H9 (cell line): Measurements from ENCODE around the gene PITRM1. TPM values are rescaled to one million over a fixed set of nuclear protein-coding genes. Genes with fewer than 3 reads are reported as not detected.

Experiments
- DNase-seq: peaks from one replicate; pipeline ENCODE4 v3.0.0-alpha.2; 2017
- H2AFZ ChIP-seq: one replicate; pipeline ENCODE4 v1.6.1; 2013; ENCODE audit warnings: mild to moderate bottlenecking, low read length, control low read depth, moderate library complexity
- H2AK5ac ChIP-seq: 2 replicates; pipeline ENCODE4 v1.6.1; 2013; ENCODE audit warnings: low read length, control low read depth, mixed read lengths; ENCODE audit not compliant: insufficient read length
- H2BK120ac ChIP-seq: one replicate; pipeline ENCODE4 v1.6.1; 2013; ENCODE audit warnings: low read depth, mild to moderate bottlenecking, low read length, control low read depth, inconsistent platforms; ENCODE audit not compliant: poor library complexity, severe bottlenecking
- H2BK12ac ChIP-seq: 2 replicates; pipeline ENCODE4 v1.6.1; 2013; ENCODE audit warnings: low read length, control low read depth, mixed read lengths, low read depth; ENCODE audit not compliant: insufficient read length
- H2BK15ac ChIP-seq: 2 replicates; pipeline ENCODE4 v1.6.1; 2013; ENCODE audit warnings: low read depth, low read length, control low read depth
- H2BK20ac ChIP-seq: one replicate; pipeline ENCODE4 v1.6.1; 2013; ENCODE audit warnings: low read depth, mild to moderate bottlenecking, low read length, control low read depth, inconsistent platforms; ENCODE audit not compliant: poor library complexity, severe bottlenecking
- H2BK5ac ChIP-seq: 2 replicates; pipeline ENCODE4 v1.6.1; 2013; ENCODE audit warnings: low read length, control low read depth, mixed read lengths; ENCODE audit not compliant: insufficient read length
- H3K14ac ChIP-seq: 2 replicates; pipeline ENCODE4 v1.6.1; 2013; ENCODE audit warnings: low read length, control low read depth; ENCODE audit not compliant: insufficient read depth
- H3K18ac ChIP-seq: 2 replicates; pipeline ENCODE4 v1.6.1; 2013; ENCODE audit warnings: low read depth, mild to moderate bottlenecking, mixed read lengths, low read length, control low read depth; ENCODE audit not compliant: insufficient read length
- H3K23ac ChIP-seq: 2 replicates; pipeline ENCODE4 v1.6.1; 2013; ENCODE audit warnings: low read length, control low read depth, mixed read lengths, low read depth; ENCODE audit not compliant: insufficient read length
- H3K23me2 ChIP-seq: 2 replicates; pipeline ENCODE4 v1.6.1; 2013; ENCODE audit warnings: low read depth, mild to moderate bottlenecking, mixed read lengths, low read length, control low read depth; ENCODE audit not compliant: insufficient read length, poor library complexity, severe bottlenecking
- H3K27ac ChIP-seq: 2 replicates; pipeline ENCODE4 v1.5.1; 2013; ENCODE audit warnings: low read length, control low read depth, mixed read lengths, low read depth; ENCODE audit not compliant: insufficient read length
- H3K27me3 ChIP-seq: 2 replicates; pipeline ENCODE4 v1.6.1; 2013; ENCODE audit warnings: low read length, control low read depth, inconsistent platforms; ENCODE audit not compliant: insufficient read depth
- H3K4ac ChIP-seq: 2 replicates; pipeline ENCODE4 v1.6.1; 2013; ENCODE audit warnings: low read depth, mild to moderate bottlenecking, control low read depth, inconsistent platforms, low read length, moderate library complexity
- H3K4me1 ChIP-seq: 2 replicates; pipeline ENCODE4 v1.6.1; 2013; ENCODE audit warnings: low read length, control low read depth, inconsistent platforms; ENCODE audit not compliant: insufficient read depth
- H3K4me2 ChIP-seq: 2 replicates; pipeline ENCODE4 v1.6.1; 2013; ENCODE audit warnings: low read length, control low read depth, mixed read lengths; ENCODE audit not compliant: insufficient read length, insufficient read depth
- H3K56ac ChIP-seq: 2 replicates; pipeline ENCODE4 v1.6.1; 2013; ENCODE audit warnings: low read depth, mild to moderate bottlenecking, mixed read lengths, low read length, control low read depth; ENCODE audit not compliant: insufficient read length
- H3K79me1 ChIP-seq: 2 replicates; pipeline ENCODE4 v1.6.1; 2013; ENCODE audit warnings: low read depth, mild to moderate bottlenecking, moderate library complexity, low read length, control low read depth, inconsistent platforms; ENCODE audit not compliant: insufficient read depth, poor library complexity, severe bottlenecking
- H3K79me2 ChIP-seq: 2 replicates; pipeline ENCODE4 v1.6.1; 2013; ENCODE audit warnings: low read length, control low read depth, inconsistent platforms; ENCODE audit not compliant: insufficient read depth
- H3K9ac ChIP-seq: 2 replicates; pipeline ENCODE4 v1.6.1; 2013; ENCODE audit warnings: low read length, control low read depth, mixed read lengths; ENCODE audit not compliant: insufficient read length; ENCODE audit errors: extremely low read depth
- H3K9me3 ChIP-seq: one replicate; pipeline ENCODE4 v1.6.1; 2013; ENCODE audit warnings: low read depth, low read length, inconsistent platforms; ENCODE audit not compliant: control insufficient read depth
- H3T11ph ChIP-seq: one replicate; pipeline ENCODE4 v1.6.1; 2013; ENCODE audit warnings: mild to moderate bottlenecking, low read length, control low read depth, inconsistent platforms
- H4K20me1 ChIP-seq: one replicate; pipeline ENCODE4 v1.6.1; 2013; ENCODE audit not compliant: control insufficient read depth, insufficient read length, insufficient read depth
- H4K5ac ChIP-seq: 2 replicates; pipeline ENCODE4 v1.6.1; 2013; ENCODE audit warnings: low read depth, mild to moderate bottlenecking, mixed read lengths, low read length, control low read depth; ENCODE audit not compliant: insufficient read length
- H4K8ac ChIP-seq: replicated peaks from 2 replicates; pipeline ENCODE4 v1.6.1; 2013; ENCODE audit warnings: low read length, control low read depth, mixed read lengths, low read depth; ENCODE audit not compliant: insufficient read length
- H4K91ac ChIP-seq: 2 replicates; pipeline ENCODE4 v1.6.1; 2013; ENCODE audit warnings: low read depth, mild to moderate bottlenecking, moderate library complexity, mixed read lengths, low read length, control low read depth; ENCODE audit not compliant: insufficient read length
- H3K27ac Mint-ChIP-seq, 3 experiments: 2 replicates in 2 of 3; 3 replicates in 1 of 3; pipeline ENCODE4 v1.8.0; 2020 to 2021; ENCODE audit warnings: mixed read lengths in 3 of 3, mild to moderate bottlenecking in 1 of 3, moderate library complexity in 1 of 3
- H3K27me3 Mint-ChIP-seq: 2 replicates; pipeline ENCODE4 v1.8.0; 2021; ENCODE audit warnings: low read depth, mild to moderate bottlenecking, moderate library complexity, mixed read lengths
- H3K36me3 Mint-ChIP-seq, 3 experiments: 2 replicates in 2 of 3; 3 replicates in 1 of 3; pipeline ENCODE4 v1.8.0; 2020 to 2021; ENCODE audit warnings: low read depth in 3 of 3, mixed read lengths in 3 of 3; ENCODE audit not compliant: insufficient read depth in 1 of 3
- H3K4me1 Mint-ChIP-seq, 2 experiments: 2 replicates each; pipeline ENCODE4 v1.8.0; 2020; ENCODE audit warnings: mixed read lengths in 2 of 2
- H3K4me3 Mint-ChIP-seq, 2 experiments: 2 replicates in 1 of 2; 3 replicates in 1 of 2; pipeline ENCODE4 v1.8.0; 2020 to 2021; ENCODE audit warnings: mild to moderate bottlenecking in 2 of 2, mixed read lengths in 2 of 2, moderate library complexity in 1 of 2
- H3K9me3 Mint-ChIP-seq, 2 experiments: 2 replicates in 1 of 2; 3 replicates in 1 of 2; pipeline ENCODE4 v1.8.0; 2020; ENCODE audit warnings: mild to moderate bottlenecking in 2 of 2, mixed read lengths in 2 of 2, moderate library complexity in 1 of 2
- WGBS: extraction: QIAGEN DNeasy Blood & Tissue Kit; methylation state at CpG from one replicate; pipeline ENCODE4 v1.1.7; 2013; ENCODE audit warnings: missing lambda C conversion rate, low lambda C conversion rate, mixed read lengths; ENCODE audit not compliant: insufficient read length; ENCODE audit errors: extremely low coverage; 5-methylcytosine and 5-hydroxymethylcytosine counted together
- total RNA-seq: library from RNA; stranded (reverse); gene quantifications from 2 replicates; pipeline ENCODE4 v1.2.1, GENCODE V29; 2021
- TF ChIP-seq, protein P1 (sequence below): fragments of 200-600 bp; sonication (generic); conservative IDR thresholded peaks from 3 replicates; pipeline ENCODE4 v1.8.0; 2021; ENCODE audit warnings: antibody characterized with exemption, mild to moderate bottlenecking

Gene PITRM1
- total RNA-seq, 1 experiment from 2014 or later = 27.8 TPM

DNA sequence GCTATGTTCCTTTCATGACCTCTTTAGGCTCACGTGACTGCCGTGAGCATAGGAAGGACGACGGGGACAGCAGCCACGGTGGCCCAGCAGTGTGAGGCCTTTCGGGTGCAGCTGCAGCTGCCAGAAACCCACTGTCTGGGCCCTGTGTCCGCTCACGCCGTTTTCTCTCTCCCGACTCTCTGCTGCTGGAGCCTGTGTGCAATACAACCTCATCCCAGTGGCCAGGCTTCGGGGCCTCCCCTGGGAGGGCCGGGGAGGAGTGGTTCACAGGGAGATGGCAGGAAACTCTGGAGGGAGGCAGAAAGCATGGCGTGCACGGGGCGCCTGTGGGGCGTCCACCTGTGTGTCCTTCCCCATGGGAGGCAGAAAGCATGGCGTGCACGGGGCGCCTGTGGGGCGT, 66.7 kb downstream of the PITRM1 start:
- Histone ChIP-seq H3K9ac (no peak overlapping the region), H2BK12ac (no peak overlapping the region), H3T11ph (no peak overlapping the region), H3K18ac (no peak overlapping the region), H4K5ac (no peak overlapping the region), H3K4ac (no peak overlapping the region), H3K27ac (no peak overlapping the region), H2AK5ac (no peak overlapping the region), H4K8ac (no peak overlapping the region), H3K4me1 (no peaks in the 10 kb centered on the region; the same call in 1 of the 2 replicates), H2BK5ac (no peak overlapping the region), H4K20me1 (no peaks in the 10 kb centered on the region), H3K79me1 (no peaks in the 10 kb centered on the region), H3K9me3 (no peaks in the 10 kb centered on the region), H4K91ac (no peak overlapping the region), H2AFZ (no peak overlapping the region), H2BK120ac (no peak overlapping the region), H3K23me2 (no peaks in the 10 kb centered on the region), H3K4me2 (no peak overlapping the region), H2BK20ac (no peak overlapping the region), H3K23ac (no peak overlapping the region), H2BK15ac (no peak overlapping the region), H3K79me2 (no peaks in the 10 kb centered on the region), H3K56ac (no peak overlapping the region), H3K14ac (no peak overlapping the region), H3K27me3 (no peaks in the 10 kb centered on the region)
- TF ChIP-seq, protein P1, sequence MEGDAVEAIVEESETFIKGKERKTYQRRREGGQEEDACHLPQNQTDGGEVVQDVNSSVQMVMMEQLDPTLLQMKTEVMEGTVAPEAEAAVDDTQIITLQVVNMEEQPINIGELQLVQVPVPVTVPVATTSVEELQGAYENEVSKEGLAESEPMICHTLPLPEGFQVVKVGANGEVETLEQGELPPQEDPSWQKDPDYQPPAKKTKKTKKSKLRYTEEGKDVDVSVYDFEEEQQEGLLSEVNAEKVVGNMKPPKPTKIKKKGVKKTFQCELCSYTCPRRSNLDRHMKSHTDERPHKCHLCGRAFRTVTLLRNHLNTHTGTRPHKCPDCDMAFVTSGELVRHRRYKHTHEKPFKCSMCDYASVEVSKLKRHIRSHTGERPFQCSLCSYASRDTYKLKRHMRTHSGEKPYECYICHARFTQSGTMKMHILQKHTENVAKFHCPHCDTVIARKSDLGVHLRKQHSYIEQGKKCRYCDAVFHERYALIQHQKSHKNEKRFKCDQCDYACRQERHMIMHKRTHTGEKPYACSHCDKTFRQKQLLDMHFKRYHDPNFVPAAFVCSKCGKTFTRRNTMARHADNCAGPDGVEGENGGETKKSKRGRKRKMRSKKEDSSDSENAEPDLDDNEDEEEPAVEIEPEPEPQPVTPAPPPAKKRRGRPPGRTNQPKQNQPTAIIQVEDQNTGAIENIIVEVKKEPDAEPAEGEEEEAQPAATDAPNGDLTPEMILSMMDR = no peak
- H3K27me3 Mint-ChIP-seq = no peaks in the 10 kb centered on the region
- H3K4me1 Mint-ChIP-seq = peaks cover 7 to 8% of the 10 kb centered on the region in 2 experiments
- no peak overlapping the region for H3K4me3 Mint-ChIP-seq
- no peak for DNase-seq
- peaks cover 57 to 84% (median 83%) of the 10 kb centered on the region in 3 experiments for H3K36me3 Mint-ChIP-seq
- H3K9me3 Mint-ChIP-seq = no peaks in the 10 kb centered on the region
- peak overlapping the region in 1 of 3 experiments; percentile 53; a peak in 1 of 7 replicates for H3K27ac Mint-ChIP-seq
- no CpG with 5 or more reads among the region's 20 CpGs for WGBS
